ENCODE measurements around the gene CHRNB4.

The CHRNB4 gene

GRCh38 chr15:78634210-78635145 lies 6.5 kb downstream of the CHRNB4 start:
- FAIRE-seq (no peak), DNase-seq (ENCODE audit: low spot score) (no peak)

DNA sequence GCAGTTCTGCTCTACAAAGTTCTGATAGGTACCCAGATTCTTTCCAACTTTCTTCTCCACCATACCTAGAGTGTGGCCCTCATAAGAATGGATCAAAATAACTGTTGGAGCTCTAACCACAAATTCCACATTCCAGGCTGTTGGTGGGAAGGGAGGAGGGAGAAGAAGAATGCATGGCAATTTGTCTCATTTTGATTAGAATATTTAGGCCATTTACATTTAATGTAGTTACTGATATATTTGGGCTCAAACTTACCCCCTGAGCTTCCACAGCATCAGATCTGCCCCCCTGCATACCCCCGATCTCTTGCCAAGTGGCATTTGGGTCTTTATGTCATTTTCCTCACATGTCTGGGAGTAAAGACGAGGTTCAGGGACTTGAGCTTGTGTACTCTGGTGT lies 7.7 kb downstream of the CHRNB4 start:
- DNase-seq (ENCODE audit: low spot score) (no peak), FAIRE-seq (no peak)

GRCh38 chr15:78630886-78631633 lies 9.9 kb downstream of the CHRNB4 start:
- FAIRE-seq = no peak

DNA sequence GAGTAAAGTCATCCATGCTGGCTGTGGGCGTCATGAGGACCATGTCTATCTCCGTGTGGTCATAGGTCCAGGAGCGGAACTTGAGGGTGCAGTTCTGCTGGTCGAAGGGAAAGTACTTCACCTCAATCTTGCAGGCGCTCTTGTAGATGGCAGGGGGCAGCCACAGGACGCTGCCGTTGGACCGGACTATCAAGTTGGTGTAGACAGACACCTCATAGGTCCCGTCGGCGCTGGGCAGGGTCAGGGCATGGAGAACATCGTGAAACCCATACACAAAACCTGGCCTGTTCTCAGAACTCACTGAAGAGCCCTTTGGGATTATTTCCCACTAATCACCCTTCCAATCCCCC lies 11.3 kb downstream of the CHRNB4 start:
- DNase-seq (ENCODE audit: low spot score) = no peak
- no peak for FAIRE-seq

More at GRCh38 chr15:78630886-78631633, 9.9 kb downstream of the CHRNB4 start:
- no peak for DNase-seq (ENCODE audit: low spot score)

DNA sequence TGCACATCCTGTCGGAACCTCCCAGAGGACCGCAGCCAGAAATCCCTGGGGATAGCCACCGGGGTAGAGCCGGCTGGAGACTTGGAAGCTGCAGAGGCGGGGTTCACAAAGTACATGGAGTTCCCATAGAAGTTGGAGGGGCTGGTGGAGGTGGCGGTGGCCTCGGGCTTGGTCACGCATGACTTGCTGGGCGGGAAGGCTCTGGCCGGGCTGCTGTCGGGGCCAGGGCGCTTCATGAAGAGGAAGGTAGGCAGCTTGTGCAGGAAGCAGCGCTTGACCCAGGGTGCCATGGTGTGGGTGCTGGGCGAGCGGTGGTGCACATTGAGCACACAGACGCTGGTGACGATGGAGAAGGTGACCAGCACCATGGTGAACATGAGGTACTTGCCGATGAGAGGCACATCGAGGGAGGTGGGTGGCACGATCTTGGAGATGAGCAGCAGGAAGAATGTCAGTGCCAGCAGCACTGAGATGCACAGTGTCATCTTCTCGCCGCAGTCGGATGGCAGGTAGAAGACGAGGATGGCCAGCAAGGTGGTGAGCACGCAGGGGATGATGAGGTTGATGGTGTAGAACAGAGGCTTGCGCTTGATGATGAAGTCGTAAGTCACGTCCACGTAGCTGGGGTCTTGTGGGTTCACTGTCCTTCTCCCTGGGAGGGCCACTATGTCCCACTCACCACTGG lies 11.8 kb downstream of the CHRNB4 start:
- FAIRE-seq = no peak
- DNase-seq (ENCODE audit: low spot score) = no peak

- DNase-seq (ENCODE audit: low spot score) (no peak), FAIRE-seq (no peak)
These were observed 12.8 kb downstream of the CHRNB4 start for GRCh38 chr15:78628227-78628626.

DNA sequence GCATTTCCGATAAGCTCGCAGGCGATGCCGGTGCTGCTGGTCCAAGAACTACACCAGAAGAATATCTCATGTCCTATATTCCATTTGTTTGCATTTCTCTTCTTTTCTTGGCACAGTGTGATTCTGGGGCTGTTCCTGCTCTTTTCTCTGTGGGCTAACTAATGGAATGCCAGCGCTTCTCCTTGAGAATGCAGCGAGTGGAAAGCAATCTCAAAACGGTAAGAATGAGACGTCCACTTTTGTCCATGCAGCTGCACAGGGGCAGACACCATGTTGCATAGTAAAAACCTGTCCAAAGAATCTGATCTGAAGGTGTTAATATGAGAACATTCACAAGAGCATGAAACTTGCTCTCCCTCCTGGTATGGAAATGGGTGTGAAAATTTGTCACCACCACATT lies 13.7 kb downstream of the CHRNB4 start:
- no peak for DNase-seq (ENCODE audit: low spot score)
- no peak for FAIRE-seq

- DNase-seq (ENCODE audit: low spot score) (no peak), FAIRE-seq (no peak)
These were observed 14.5 kb downstream of the CHRNB4 start for GRCh38 chr15:78626381-78626995.

DNA sequence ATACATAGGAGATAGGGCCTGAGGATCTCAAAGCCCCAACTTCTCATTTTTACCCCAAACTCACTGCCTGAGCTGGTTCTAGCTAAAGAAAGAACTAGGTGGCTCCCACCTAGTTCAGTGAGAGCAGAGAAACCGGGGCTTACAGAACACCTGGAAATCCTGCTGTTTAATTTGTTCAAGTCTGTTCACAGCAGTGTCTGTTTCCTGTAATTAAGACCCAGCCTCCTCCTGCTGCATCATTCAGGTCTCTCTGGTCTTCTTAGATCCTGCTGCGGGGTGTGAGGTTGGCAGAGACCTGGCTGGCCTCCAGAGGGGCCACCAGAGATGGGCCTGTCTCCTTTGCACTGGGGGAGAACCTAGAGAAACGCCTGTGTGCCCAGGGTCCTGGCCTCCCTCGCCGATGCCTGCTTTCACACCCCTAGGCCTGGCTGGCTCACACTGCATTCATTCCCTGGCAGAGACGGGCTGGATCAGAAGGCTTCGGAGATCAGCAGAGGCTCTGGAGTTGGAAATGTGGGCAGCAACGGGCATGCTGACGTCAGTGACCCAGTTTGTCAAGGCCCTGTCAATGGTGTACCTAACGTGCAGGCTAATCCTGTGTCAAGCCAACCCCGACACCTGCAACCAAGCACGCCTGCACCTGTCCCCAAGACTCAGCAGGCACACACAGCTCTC lies 15.3 kb downstream of the CHRNB4 start:
- FAIRE-seq (no peak), DNase-seq (ENCODE audit: low spot score) (no peak)

GRCh38 chr15:78624651-78625590 lies 16.1 kb downstream of the CHRNB4 start:
- no peak for DNase-seq (ENCODE audit: low spot score)
- no peak for FAIRE-seq

DNA sequence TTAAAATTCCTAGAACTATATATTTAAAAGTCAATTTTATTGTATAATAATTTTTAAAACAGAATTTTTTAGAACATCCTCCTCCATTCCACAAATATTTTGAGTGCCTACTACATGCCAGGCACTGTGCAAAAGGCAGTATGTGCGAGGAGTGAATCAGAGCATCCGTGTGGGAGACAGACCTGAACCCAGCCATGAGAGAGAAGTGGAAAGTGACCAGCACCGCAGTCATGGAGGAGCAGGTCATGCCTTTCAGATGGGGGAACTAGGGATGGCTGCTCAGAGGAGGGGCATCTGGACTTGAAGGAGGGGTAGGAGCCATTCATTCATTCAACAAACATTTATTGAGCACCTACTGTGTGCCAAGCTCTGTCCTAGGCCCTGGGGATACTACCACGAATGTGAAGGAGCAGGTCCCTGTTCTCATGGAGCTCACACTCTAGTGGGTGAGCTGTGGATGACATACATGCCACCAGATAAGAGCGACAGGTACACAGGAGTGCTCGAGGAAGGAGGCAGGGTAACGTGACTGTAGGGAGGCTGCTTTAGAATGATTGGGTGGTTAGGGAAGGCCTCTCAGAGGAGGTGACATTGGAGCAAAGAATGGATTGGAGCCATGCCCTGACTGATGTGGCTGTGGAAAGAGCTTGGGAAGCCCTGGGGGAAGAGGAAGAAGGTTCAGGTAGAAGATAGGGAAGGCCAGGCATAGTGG lies 17.1 kb downstream of the CHRNB4 start:
- no peak for FAIRE-seq

GRCh38 chr15:78621810-78622402 lies 19.1 kb downstream of the CHRNB4 start:
- no peak for FAIRE-seq
- DNase-seq (ENCODE audit: low spot score) = no peak

More for the DNA sequence above, 17.1 kb downstream of the CHRNB4 start:
- no peak for DNase-seq (ENCODE audit: low spot score)

DNA sequence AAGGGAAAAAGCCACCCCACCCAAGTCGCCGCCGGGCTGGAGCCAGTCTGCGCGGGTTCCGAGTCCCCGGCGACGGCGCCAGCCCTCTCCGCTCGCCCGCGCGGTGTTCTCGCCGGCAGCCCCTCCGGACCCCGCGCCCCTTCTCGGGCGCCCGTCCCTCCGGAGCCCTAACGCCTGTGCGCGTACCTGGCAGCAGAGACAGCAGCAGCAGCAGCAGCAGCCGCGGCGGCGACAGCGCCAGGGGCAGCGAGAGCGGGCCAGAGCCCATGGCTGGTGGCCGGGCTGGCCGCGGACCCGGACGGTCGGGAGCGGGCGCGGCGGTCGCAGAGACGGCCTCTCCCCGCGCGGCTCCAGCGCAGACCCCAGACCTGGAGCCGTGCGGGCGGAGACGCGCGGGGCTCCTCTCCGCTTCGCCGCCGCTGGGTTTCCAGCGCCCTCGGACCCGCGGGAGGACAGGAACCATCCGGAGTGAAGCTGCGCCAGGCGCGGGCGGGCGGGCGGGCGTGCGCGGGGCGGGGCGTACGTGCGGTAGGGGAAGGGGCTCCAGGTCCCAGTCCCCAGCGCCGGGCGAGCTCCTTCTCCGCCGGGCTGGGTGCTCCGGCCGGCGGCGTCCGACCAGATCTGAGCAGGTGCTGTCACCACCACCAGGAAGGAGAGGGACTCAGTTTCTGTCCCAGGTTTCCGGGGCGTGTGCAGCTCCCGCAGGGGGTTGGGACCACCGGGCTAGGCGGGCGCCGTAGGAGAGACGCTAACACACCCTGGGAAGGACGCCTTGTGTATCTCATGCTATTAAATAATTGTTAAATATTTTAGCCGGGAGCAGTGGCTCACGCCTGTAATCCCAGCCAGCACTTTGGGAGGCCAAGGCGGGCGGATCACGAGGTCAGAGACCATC lies 20.2 kb downstream of the CHRNB4 start, which contains the start of gene CHRNA3:
Gene CHRNA3 (minus strand): TSS at position 470 of the 895 bp plus-strand sequence. CDS start 202 bp downstream, at position 268.
- DNase-seq (ENCODE audit: low spot score) (no peak), FAIRE-seq (no peak)

DNA sequence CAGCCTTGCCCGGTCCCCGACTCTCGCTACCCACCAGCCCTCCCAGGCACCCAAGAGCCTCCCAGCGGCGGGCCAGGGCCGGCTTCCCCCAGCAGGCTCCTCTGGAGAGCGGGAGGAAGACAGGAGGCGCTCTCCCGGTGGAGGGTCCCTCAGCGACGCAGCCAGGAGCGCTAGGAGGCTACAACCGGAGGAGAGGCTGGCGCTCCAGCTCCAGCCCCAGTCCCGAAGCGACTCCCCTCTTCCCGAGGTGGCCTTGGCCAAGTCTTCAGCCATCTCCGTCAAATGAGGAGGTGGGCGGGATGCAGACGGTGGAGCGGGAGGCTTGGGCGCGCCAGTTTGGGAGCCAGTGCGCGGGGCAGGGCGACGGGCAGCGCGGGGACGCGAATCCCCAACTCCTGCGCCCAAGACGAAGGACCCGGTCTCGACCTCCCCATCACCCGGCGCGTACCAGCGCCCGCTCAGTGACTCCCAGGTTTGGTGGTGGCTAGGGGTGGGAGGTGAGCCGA lies 20.9 kb downstream of the CHRNB4 start:
- DNase-seq (ENCODE audit: low spot score) = no peak
- FAIRE-seq = no peak

DNA sequence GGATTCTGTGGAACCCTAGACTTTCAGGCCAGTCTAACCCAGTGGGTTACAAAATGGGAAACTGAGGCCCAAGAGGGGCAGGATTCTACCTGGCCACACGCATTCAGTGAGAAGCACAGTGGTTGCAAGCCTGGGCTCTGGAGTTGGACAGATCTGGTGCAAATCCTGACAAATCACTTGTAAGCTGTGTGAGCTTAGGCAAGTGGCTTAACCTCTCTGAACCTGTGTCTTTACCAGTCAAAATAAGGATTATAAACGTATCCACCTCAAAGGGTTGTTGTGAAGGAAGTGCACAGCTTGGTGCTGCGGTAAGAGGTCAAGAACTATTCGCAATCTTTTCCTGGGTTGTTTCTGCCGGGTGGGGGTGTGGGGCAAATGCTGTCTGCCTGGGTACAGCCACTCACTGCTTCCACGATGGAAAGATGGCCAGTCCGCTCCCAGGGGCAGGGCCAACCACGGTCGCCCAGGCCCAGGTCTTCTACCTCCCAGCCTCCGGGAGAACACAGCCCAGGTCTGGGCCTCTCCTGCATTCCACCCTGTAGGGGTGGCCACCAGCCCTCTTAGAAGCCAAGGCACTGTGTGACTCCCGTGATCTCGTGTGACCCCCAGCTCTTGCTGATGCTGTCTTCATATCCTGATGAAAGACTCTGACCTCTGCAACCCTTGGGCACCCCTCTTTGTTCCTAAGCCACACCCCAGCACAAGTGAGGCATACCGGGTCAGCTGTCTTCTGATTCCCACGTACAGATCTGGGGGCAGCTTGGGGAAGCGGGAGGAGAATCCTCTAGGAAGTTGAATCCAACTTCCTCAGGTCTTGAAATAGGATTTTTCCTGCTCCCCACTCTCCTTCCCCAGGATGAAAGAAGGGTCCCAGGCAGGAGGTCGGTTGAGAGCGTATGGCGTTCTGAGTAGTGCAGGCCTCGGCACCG lies 21.7 kb downstream of the CHRNB4 start:
- no peak for DNase-seq (ENCODE audit: low spot score)
- FAIRE-seq = no peak

GRCh38 chr15:78618490-78618934 lies 22.5 kb downstream of the CHRNB4 start:
- FAIRE-seq = no peak
- peak; percentile 55 for DNase-seq (ENCODE audit: low spot score)

Data from RCC 7860 (cell line).